GM19324 (cell line): ENCODE measurements around the gene NFKB2.

Experiments used
- ATAC-seq: cut with Tn5 transposase; IDR thresholded peaks from one replicate; pipeline ENCODE4 v1.9.1; 2021; ENCODE audit warnings: mild to moderate bottlenecking, moderate library complexity; ENCODE audit not compliant: unreplicated experiment, low FRiP score

Gene NFKB2

DNA sequence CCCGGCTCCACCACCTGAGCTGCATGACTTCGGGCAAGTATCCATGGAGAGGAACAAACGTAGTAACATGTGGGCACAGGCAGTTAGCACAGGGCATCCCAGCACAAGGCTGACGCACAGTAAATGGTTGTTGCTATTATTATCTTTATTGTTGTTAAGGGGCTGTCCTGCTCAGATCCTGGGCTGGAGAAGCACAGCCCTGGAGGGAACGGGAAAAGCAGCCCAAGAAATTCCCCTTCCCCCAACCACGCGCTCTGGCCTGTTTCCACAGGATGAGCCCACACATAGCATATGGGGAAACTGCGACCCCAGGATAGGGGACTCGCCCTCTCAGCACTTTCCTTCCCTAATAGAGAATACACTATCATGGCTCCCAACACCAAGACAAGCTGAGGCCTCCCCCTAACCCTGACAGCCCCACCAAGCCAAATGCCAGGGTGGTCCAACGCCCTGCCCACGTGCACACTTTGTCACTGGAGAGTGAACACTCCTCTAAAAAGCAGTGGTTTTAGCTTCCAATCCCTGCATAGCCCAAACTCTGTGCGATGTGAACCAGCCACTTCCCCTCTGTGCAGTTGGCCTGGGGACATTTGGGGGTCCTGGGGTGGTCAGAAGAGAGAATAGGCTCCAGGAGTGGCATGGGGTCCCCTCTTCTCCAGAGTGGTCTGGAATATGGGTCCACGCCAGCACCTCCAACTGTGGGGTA is 12.1 kb downstream of the NFKB2 start:
- ATAC-seq: no peak

DNA sequence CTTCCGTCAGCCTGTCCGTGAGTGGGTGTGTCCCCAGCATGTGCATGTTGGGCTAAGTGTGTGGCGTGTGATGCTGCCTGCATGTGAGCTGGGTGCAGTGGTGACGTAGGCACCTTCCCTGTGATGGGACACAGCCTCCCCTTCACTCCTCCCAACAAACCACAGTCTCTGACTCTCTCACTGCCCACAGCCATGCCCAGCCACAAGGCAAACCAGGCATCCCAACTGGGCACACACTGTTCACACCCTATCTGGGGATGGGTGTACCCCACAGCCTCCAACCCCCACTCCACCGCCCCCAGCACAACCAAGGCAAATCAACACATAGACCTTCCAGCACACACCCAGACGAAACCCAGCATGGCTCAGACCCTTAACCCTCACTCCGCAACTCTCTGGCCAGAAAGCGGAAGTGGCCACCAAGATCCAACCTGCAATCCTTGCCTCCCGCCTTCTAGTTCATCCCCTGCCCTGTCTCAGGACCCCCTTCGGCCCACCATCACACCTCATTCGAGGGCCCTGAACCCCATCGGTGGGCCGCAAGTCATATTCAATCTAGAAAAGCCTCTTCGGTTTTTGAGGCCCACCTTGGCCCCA is 12.7 kb downstream of the NFKB2 start:
- ATAC-seq: no peak

DNA sequence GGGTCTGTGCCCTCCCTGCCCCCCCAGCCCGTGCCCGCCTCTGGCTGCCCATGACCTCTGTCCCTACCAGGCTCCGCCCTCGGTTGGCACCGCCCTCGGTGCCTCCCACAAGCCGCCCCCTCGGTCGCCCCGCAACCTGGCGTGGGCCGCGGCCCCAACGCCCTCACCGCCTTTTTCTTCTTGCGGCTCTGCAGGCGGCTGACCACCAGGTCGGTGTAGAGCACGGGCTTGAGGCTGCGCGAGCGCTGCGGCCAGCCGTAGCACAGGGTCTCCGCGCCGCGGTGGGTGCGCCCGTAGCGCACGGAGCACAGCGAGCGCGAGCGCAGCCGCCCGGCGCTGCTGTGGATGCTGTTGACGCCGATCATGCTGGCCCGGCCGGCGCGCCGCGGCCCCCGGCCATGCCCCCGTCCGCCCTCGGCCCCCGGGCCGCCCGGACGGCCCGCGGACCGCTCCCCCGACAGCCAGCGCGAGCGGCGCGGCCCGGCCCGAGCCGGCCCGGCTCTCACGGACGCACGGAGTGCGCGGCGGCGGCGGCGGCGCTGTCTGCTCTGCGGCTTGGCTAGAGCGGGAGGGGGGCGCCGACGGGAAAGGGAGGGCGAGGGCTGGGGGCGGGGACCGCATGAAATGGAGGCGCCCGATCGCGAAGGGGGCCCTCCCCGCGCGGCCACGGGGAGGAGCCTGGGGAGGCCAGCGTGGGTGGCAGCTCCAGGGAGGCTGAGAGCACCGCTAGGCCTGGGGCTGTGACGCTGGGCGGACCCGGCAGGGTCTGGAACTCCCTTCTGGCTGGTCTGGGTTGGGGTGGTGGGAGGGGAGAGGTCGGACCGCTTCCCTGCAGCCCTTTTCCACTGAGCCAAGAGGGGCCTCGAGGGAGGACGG is 13.5 kb downstream of the NFKB2 start:
- no peak for ATAC-seq

DNA sequence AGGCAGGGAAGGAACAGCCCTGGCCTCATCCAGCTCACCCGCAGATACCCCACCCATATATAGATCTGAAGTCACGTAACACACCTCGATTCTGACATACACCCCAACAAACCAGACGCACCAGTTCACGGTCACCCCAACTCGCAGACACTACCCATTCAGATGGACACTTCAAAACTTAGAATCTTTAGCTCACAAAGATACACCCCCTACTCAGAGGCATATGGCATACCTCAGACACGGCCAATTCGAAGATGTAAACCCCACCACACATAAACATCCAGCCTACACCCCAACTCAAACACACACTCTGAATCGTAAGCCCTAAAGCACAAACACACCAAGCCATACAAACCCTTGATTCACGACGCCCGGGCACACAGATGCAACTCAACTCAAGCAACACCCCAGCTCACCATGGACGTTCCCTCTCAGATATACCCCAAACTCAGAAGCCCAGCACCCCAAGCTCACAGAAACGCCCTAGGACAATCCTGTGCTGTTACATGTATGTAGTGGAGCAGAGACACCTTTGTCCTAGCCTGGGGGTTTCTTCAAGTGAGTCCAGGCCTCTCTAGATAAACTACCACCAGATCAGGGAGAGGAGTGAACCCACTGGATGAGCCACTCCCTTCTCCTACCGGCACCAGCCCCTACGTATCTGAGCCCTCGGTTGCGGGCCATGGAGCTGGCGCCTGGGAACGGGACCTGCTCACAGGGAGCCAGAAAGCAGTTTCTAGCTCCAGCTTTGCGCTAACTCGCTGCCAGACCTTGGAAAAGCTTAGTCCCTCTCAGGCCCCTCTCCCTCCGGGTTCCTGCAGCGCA is 14.3 kb downstream of the NFKB2 start:
- no peak for ATAC-seq

DNA sequence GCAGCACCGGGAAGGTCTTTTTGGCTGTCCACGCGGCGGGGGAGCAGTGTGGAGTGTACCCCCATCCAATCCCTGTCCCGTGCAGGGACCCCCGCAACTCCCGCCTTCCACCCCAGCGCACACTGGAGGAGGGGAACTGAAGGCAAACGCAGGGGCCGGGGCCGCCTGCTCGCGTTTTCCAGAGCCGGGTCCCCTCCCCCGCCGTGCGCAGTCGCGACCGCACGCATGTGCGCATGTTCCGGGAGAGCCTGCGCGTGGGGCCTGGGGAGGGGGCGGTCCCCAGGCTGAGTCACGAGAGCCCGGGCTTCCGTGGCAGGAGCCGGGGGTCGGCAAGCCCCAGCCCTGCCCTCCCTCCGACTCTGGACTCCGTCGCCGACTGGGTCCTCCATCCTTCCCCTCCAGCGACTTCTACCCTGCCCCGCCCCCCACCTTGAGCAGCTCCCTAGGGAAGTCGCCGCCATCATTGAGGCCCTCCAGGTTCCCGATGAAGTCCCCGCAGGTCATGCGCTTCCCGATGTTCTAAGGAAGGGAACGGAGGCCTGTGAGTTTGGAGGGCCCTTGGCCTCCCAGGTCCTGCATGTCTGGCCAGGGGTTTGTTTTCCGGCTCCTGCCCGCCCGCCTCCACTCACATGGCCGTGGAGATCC is 15.0 kb downstream of the NFKB2 start:
- ATAC-seq: no peak

DNA sequence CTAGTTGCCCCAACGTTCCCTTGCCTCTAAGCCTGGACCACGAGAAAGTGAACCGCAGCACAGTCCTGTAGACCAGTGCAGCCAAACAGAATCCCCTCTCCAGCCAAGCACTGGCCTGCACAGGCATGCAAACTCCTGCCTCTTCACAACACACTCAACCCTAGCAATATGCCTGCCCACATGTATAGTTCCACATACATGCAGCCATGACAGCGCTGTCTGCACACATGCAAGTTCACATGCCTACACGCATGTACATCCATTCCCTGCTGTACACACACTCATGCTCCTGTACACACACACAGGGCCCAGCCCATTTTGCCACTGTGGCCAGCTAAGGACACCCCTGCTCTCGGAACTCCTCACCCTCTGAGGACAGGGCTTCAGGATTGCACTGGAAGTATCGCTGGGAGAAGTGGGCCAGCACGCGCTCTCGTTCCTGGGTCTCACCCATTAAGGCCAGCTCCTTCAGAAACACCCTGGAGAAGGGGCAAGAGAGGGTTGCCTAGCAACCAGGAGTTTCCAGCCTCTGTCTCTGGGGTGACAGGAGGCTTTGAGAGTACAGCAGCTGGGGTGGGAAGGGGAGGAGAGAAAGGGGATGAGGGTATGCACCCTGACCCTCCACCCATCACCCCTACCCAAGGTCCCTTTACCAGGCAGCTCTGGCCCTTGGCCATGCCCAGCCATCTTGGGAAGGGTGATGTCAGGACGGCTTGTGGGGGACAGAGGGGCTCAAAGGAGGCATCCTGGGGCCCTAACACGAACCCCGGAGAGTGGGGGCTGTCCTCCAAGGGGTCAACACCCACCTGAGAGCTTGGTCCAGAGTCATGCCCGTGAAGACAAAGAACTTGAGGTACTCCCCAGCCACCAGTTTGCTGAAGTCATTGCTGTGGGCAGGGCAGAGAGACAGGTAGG is 16.1 kb downstream of the NFKB2 start:
- ATAC-seq: no peak

DNA sequence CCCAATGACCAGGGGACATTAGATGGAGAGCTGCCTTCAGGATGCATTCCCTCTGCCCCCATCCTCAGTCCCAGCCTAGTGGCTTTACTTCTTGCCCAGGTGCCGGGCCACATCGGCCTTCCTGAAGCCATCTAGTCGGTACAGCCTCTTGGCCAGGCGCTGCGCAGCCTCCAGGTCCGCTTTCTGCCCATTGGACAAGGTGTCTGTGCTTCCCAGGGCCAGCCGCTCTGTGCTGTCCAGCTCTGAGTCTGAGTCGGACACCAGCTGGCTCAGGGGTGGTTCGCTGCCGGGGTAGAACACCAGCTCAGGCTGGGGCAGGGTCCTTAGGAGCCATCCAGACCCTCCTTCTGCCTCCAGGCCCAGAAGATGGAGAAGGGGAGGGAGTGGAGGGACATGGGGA is 16.8 kb downstream of the NFKB2 start:
- ATAC-seq: no peak

DNA sequence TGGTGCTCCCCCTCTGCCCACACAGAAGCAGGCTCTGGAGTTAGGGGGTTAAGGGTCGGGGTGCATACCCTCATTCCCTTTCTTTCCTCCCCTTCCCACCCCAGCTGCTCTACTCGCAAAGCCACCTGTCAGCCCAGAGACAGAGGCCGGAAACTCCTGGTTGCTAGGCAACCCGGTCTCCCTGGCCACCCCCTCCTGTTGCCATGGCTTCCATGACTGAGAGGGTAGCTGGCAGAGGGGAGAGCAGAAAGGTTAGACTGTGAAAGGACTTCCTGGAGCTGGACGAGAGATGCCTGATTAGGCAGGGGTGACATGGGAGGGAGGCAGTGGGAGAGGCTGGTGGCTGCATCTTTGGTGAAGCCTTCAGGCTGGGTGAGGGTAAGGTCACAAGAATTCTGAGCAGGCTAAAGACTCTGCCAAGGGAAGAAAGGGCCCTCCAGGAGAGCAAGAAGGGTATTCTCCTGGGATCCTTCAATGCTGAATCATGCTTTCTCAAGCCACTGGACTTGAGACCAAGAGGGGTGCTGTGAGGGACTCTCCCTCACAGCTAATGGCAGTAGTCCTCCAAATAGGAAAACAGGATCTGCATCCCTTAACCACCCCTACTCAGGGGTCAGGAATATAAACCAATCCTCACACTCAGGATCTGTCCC is 17.7 kb downstream of the NFKB2 start:
- ATAC-seq: no peak

DNA sequence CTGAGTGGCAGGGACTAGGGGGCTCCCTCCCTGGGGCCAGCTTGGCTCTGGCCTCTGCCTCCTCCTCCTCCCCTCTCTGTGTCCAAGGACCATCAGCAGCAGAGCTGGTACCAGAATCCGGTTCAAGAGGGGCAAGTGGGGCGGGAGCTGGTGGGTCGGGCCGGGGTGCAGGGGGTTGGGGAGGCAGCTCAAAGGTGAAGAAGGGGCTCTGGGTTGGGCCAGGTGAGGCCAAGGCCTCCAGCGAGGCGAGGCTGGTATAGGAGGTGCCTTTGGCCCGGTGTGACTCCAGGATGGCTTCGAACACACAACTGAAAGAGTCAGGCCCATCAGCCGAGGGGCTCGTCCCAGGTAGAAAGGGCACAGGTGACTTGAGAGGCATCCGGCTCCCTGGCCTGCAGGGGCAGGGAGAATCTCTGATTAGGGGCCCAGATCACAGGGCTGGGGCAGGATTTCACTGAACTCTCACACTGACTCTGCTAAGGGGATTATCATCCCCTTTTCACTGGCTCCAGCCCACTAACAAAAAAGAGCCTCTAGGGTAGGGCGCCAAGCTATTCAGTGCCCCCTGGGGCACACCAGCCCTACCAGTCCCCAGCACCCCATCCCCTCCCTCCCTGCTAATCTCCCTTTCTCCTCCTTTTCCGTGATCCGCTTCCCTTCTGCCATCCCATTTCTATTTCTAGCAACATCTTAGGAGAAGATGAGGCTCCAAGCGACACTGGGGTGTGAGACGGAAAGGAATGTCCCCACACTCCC is 18.5 kb downstream of the NFKB2 start:
- no peak for ATAC-seq

DNA sequence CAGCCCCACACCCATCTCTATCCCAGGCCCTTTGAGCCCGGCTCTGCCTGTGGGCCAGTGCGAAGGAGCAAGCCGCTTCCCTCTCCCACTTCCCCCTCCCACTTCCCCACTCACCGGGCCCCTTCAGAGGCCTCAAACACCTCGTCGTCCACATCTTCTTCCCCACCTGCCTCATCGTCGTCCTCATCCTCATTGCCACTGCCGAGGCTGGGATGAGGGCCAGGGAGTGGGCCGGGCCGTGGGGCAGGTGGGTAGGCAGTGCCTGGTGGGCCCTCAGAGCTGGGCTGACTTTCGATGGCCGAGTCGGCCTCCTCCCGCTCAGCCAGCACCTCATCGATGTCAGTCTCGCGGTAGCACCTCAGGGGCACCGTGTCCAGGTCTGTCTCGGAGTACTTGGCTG is 19.2 kb downstream of the NFKB2 start:
- ATAC-seq: no peak

DNA sequence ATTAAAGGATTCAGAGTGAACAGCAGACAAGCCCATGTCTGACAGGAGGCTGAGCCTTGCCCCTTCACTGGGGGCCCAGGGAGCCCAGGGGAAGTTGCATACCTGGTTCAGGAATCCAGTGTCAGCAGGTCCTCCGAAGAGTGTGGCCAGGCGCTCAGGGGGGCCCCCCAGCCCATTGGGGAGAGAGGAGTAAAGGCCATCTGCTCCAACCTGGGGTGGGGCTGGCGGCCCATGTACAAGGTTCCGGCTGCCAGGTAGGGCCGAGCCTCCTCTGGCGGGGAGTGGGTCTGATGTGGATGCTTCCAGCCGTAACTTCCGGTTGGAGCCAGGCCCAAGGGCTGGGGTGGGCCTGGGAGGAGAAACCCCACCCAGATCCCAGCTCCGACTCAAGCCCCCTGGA is 20.8 kb downstream of the NFKB2 start:
- no peak for ATAC-seq

DNA sequence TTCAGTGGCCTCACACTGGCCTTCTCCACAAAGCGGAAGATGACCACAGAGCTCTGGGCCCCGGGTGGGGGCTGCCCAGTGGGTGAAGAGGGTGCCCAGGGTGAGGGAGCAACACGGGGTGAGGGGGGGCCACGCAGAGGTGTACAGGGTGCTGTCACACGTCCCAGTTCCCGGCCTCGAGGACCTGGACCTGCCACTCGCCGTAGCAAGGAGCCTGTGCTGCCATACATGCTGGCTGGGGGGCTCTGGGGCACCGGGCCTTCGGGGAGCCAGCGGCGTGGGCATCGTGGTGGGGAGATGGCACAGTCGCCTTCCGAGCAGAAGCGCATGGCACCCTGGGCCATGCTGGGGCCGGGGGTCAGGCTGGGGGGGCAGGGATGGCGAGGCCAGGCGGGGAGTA is 21.2 kb downstream of the NFKB2 start:
- ATAC-seq: no peak

DNA sequence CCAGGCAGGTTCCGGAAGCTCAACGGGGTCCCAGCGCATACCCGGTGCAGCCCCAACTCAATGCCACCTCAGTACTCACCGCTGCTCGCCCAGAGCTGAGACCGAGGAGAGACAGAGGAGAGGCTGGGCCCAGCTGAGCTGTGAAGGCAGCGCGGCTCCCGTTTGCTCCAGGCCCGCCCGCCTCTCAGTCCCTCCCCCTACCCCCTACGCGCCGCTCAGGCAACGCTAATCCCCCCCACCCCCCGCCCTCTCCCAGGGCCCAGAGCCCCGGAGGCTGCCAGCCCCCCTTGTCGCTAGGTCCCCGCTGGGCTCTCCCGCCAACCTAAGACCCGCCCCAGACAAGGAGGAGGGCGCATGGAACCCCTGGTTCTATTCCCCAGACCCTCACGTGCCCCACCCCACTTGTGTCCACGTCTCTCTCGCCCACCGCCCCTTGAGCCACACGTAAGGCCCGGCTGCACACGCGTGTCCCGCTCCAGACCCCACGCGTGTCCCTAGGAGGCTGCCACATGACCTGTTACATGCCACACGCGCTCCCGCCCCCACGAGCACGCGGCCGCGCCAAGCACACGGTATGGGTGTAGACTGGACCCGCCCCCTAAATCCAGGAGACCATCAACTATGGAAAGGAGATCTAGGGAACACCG is 23.2 kb downstream of the NFKB2 start, which contains the start of gene PSD:
TSS of gene PSD (minus strand) at position 164 of the 647 bp plus-strand sequence. CDS start 1,747 bp downstream, outside the sequence.
- no peak for ATAC-seq

DNA sequence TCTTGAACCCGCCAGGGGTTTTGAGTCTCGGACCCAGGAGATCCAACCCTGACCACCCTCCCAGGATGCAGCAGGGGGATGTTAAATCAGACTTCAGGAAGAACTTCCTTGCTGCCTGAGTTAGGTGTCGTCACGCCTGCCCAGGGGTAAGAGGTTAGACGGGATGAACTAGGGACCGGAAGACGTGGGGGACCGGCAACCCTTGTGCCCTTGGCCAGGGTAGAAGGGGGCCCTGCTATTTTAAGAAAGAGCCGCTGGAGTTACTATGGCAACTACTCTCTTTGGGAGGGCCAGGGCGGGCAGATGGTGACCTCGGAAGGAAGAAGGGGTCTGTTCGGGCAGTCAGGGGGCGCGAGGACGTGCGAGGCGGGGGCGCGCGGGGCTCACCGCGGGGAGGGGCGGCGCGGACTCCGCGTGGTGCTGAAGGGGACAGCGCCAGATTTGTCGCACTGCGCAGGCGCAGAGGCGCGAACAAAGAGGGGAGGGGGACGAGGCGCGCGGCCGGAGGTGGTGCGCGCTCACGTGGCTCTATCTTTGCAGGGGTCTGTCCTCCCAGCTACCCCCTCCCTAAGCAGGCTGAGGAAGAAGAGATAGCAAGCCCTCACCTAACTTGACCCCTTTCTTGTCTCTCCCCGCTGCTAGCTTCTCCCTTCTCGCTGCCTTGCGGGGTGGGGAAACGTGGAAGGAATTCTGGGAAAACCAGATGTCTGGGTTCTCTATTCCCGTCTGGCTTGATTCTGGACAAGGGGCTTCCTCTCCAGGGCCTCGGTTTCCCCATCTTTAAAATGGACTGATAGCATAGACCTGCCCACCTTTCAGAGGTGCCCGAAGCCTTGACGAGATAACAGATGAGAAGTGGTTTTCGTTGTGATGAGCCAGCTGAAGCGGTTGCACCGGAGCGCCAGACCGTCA is 24.0 kb downstream of the NFKB2 start:
- no peak for ATAC-seq

DNA sequence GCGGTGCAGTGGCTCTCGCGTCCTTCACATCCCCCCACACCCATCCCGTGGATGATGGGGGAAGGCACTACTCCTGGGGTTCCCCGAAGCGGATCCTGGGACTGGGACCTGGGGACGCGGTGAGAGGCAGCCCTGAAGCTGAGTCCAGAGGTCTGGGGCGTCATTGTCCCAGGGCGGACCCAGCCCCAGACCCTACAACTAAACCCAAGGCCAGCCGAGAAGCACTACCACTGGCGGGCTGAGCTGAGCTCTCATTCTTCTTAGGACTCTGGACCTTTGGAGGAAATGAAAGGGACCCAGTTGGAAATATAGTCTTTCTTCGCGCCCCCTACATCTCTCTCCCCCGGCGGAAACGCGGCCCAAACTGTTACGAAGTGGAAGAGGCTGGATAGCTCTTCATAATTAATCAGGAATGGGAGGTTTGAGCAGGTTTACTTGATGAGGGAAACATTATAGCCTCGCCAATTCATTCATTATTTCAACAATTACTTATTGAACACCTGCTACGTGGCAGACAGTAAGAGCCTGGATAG is 24.7 kb downstream of the NFKB2 start:
- ATAC-seq: no peak
